Right lobe of liver (tissue), 6 donors: Measurements from ENCODE around the gene PTPN1. TPM values are rescaled to one million over a fixed set of nuclear protein-coding genes. Genes with fewer than 3 reads are reported as not detected.
"Not testable (repeated sequence)": the region's sequence is repeated elsewhere in the genome, so short reads cannot be mapped to it uniquely, and the experiment has no call there.

Experiments
- ATAC-seq, 4 donors: fragments of 200-7000 bp; cut with Tn5 transposase; one replicate each; pipeline ENCODE4 v1.9.1; 2020; ENCODE audit warnings: mild to moderate bottlenecking in 4 of 4, moderate library complexity in 4 of 4
- DNase-seq, 3 donors: peaks; one replicate each; pipeline ENCODE4 v3.0.0-alpha.2; 2020
- H3K27ac ChIP-seq, 3 donors: fragments of 200-600 bp; one replicate each; pipeline ENCODE4 v1.8.0; 2022
- H3K27me3 ChIP-seq, 2 donors: fragments of 200-600 bp; one replicate each; pipeline ENCODE4 v1.8.0; 2022
- H3K36me3 ChIP-seq, 4 donors: fragments of 200-600 bp; sonication (generic) in 1 of 4; one replicate each; pipeline versions ENCODE4 v1.5.1 to v1.8.0; 2017 to 2022; ENCODE audit warnings: control low read depth in 1 of 4
- H3K4me1 ChIP-seq, 4 donors: fragments of 200-600 bp; sonication (generic) in 1 of 4; one replicate each; pipeline versions ENCODE4 v1.5.1 to v1.8.0; 2017 to 2022; ENCODE audit warnings: control low read depth in 1 of 4
- H3K4me3 ChIP-seq, 3 donors: fragments of 200-600 bp; one replicate each; pipeline ENCODE4 v1.8.0; 2022
- H3K9me3 ChIP-seq, 4 donors: fragments of 200-600 bp; sonication (generic) in 1 of 4; one replicate each; pipeline versions ENCODE4 v1.5.1 to v1.8.0; 2017 to 2022; ENCODE audit warnings: control low read depth in 1 of 4
- POLR2A ChIP-seq: fragments of 450-650 bp; IDR thresholded peaks from one replicate; pipeline ENCODE4 v1.6.1; 2017; ENCODE audit warnings: antibody characterized with exemption, mild to moderate bottlenecking
- WGBS: methylation state at CpG from one replicate; pipeline ENCODE4 v1.1.6; 2018; ENCODE audit warnings: low coverage, low lambda C conversion rate; ENCODE audit not compliant: insufficient coverage; ENCODE audit errors: missing lambda C conversion rate; 5-methylcytosine and 5-hydroxymethylcytosine counted together
- intact Hi-C, 2 donors: fragments of 100-400 bp; cut with DNase I; formaldehyde crosslinking; loops; one replicate each; pipeline versions ENCODE4 v1.11.2 to v1.14.1; 2022
- total RNA-seq, 6 experiments: library from RNA; depleted of rRNA in 2 of 6; stranded (reverse); fragments of >200 nt in 2 of 6; fragmentation: NEBNext Ultra II Directional in 3 of 6; extraction: Animal tissue kit (Norgen Biotek cat#: 25700) in 3 of 6; gene quantifications; one replicate each; pipeline versions ENCODE4 v1.1.0 to v1.2.4, GENCODE V29; 2016 to 2023
- TF ChIP-seq, protein P1 (sequence below), 4 donors: fragments of 200-600 bp in 3 of 4; fragments of 450-650 bp in 1 of 4; IDR thresholded peaks; one replicate each; pipeline versions ENCODE4 v1.5.1 to v1.8.0; 2016 to 2022; ENCODE audit warnings: antibody characterized with exemption in 4 of 4, mild to moderate bottlenecking in 2 of 4
- donor health status: DM: no; HTN: yes; CAD: no.
- donor health status: DM: no; HTN: no; CAD: no.
- donor health status: DM: no; HTN: no; CAD: no.
- donor health status: DM: no; HTN: yes; CAD: no.
- donor health status: DM: no; HTN: yes; CAD: no.

Gene PTPN1
- total RNA-seq, 6 experiments from 2014 or later = 9.5 to 14.9 (median 12.6) TPM

DNA sequence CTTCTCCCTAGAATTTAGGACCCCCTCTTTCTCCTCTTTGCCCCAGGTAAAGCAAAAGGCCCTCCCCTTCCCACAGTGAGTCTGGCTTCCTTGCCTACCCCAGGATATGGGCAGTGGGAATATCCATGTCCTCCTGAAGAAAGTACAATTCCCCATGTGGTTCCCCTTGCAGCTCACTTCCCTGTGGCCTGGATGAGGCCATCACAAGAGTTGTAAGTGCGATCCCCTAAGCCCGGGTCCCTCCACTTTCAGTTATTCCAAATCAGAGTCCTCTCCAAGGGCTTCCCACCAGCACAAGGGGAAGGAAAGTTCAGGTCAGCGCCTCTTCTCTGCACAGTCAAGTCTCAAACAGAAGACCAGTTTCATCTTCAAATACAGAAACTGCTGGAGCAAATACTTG, 10.2 kb upstream of the PTPN1 start:
- intact Hi-C loops = loop anchor here in 1 of 2 donors (10.0 kb wide), 1 partner anchor 55 kb away; no protein-coding TSS in a partner anchor
- 88% methylated on average over 3 of the region's 3 CpGs for WGBS

DNA sequence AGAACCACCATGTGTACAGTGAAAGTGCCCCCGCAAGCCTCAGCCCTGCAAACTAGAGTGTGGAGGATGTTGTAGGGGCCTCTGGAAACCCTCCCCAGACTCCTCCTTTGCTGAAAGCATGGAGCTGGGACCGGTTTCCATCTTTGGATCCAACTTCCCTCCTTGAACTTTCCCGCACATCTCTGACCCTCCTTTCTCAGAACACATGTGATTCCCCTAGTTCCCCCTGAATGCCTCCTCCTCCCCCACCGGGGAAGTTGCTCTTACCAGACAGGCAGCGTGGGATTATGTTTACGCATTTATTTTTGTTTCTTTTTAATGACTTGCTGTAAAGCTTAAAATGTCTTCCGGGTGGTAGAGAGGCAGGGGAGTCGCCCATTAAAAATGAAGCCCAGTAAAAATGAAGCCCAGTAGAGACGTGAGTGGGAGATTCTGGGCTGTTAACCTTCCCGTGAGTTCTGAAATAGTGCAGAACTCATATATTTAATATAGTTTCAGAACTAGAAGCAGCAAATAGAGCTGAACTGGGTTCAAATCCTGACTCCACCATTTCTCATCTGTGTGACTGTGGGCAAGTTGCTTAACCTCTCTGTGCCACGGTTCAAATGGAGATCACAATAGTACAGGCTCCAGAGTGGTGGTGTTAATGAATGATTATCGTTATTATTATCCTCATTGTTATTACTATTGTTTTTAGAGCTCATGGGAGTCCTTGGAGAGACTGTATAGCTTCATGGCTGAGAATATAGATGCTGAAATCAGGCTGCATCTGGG, 8.0 kb upstream of the PTPN1 start:
- Histone ChIP-seq H3K4me1 (peaks cover 0 to 3% (median 0%) of the 10 kb centered on the region in 4 donors), H3K4me3 (no peak overlapping the region), H3K9me3 (no peaks in the 10 kb centered on the region), H3K27ac (peak overlapping the region in 2 of 3 donors; percentile 54 to 59), H3K27me3 (no peaks in the 10 kb centered on the region), H3K36me3 (no peaks in the 10 kb centered on the region)
- 66% methylated on average over 11 of the region's 12 CpGs for WGBS
- DNase-seq (peak in 1 of 3 donors; percentile 28), ATAC-seq (peak in 3 of 4 donors; percentile 9 to 22 (median 17))
- intact Hi-C loops = no loop called here
- TF ChIP-seq, protein P1, sequence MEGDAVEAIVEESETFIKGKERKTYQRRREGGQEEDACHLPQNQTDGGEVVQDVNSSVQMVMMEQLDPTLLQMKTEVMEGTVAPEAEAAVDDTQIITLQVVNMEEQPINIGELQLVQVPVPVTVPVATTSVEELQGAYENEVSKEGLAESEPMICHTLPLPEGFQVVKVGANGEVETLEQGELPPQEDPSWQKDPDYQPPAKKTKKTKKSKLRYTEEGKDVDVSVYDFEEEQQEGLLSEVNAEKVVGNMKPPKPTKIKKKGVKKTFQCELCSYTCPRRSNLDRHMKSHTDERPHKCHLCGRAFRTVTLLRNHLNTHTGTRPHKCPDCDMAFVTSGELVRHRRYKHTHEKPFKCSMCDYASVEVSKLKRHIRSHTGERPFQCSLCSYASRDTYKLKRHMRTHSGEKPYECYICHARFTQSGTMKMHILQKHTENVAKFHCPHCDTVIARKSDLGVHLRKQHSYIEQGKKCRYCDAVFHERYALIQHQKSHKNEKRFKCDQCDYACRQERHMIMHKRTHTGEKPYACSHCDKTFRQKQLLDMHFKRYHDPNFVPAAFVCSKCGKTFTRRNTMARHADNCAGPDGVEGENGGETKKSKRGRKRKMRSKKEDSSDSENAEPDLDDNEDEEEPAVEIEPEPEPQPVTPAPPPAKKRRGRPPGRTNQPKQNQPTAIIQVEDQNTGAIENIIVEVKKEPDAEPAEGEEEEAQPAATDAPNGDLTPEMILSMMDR (IDR thresholded peaks at IDR 0.05) = no peak
- TF ChIP-seq POLR2A = no peak

More for the DNA sequence above, 10.2 kb upstream of the PTPN1 start:
- H3K9me3 ChIP-seq = no peaks in the 10 kb centered on the region
- no peak for TF ChIP-seq POLR2A
- TF ChIP-seq, protein P1 (IDR thresholded peaks at IDR 0.05) = no peak
- H3K27ac ChIP-seq = no peak overlapping the region
- H3K4me3 ChIP-seq = no peak overlapping the region
- H3K36me3 ChIP-seq = no peaks in the 10 kb centered on the region
- H3K4me1 ChIP-seq = peaks cover 0 to 3% (median 0%) of the 10 kb centered on the region in 4 donors
- H3K27me3 ChIP-seq = no peaks in the 10 kb centered on the region
- ATAC-seq = no peak
- DNase-seq = no peak

DNA sequence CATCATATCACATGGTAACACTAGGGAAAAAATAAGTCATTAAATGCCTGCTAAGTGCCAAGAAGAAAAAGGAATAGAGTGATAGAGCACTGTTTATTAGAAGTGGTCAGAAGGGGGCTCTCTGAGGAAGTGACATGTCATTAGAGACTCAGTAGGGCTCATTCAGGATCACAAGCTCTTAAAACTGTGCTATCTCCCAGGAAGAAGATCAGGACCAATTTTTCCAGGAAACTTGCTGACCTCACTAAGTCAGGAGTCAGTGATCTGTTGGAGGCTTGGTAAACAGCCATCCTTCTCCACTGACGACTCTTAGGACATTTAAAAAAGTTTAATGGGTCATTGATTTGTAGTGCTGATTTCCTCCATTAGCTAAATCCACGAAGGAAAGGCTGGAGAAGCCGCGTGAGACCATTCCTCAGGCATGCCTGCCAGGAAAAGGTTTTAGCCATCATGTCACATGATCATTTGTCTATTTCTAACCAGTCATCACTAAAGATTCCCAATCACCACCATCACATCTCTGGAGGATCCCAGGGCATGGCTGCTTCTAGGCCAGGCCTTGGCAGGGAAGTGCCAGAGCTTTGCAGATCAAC, 5.9 kb upstream of the PTPN1 start:
- Histone ChIP-seq H3K4me3 (no peak overlapping the region), H3K27me3 (no peaks in the 10 kb centered on the region), H3K4me1 (peaks cover 0 to 5% (median 0%) of the 10 kb centered on the region in 4 donors), H3K27ac (peak overlapping the region; percentile 18 to 54 (median 26)), H3K36me3 (no peaks in the 10 kb centered on the region), H3K9me3 (no peaks in the 10 kb centered on the region)
- 63% methylated on average over 3 of the region's 4 CpGs for WGBS
- DNase-seq = no peak
- intact Hi-C loops = no loop called here
- ATAC-seq = peak; percentile 38 to 48 (median 41)
- TF ChIP-seq POLR2A = no peak
- TF ChIP-seq, protein P1 (IDR thresholded peaks at IDR 0.05) = peak in 3 of 4 donors; percentile 11 to 21 (median 15)

DNA sequence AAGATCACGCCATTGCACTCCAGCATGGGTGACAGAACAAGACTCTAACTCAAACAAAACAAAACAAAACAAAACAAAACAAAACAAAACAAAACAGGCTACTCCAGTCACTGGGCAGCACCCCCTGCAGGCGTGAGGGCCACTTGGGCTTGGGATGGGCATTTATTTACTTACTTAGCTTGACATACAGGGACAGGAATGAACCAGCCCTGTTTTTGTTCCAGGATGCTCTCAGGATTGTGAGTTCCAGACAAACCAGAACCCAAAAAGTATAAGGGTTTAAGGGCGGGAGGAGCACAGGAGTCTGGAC, 4.0 kb upstream of the PTPN1 start:
- intact Hi-C loops = no loop called here
- Histone ChIP-seq H3K27me3 (no peaks in the 10 kb centered on the region), H3K27ac (no peak overlapping the region), H3K9me3 (no peaks in the 10 kb centered on the region), H3K4me1 (peaks cover 0 to 12% (median 1%) of the 10 kb centered on the region in 4 donors), H3K4me3 (no peak overlapping the region), H3K36me3 (no peaks in the 10 kb centered on the region)
- TF ChIP-seq, protein P1 (IDR thresholded peaks at IDR 0.05) = no peak
- no peak for TF ChIP-seq POLR2A
- 86% methylated on average over 3 of the region's 3 CpGs for WGBS
- no peak for DNase-seq
- ATAC-seq = no peak

DNA sequence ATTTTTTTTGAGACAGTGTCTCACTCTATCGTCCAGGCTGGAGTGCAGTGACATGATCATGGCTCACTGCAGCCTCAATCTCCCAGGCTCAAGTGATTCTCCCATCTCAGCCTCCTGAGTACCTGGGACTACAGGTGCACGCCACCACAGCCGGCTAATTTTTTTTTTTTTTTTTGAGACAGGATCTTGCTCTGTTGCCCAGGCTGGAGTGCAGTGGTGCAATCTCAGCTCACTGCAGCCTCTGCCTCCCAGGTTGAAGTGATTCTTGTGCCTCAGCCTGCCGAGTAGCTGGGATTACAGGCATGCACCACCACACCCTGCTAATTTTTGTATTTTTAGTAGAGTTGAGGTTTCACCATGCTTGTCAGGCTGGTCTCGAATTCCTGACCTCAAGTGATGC, 2.4 kb upstream of the PTPN1 start:
- H3K4me3 ChIP-seq, ATAC-seq, H3K9me3 ChIP-seq, H3K36me3 ChIP-seq, intact Hi-C loops, H3K27ac ChIP-seq, DNase-seq, H3K27me3 ChIP-seq: not testable (repeated sequence)
- H3K4me1 ChIP-seq = peaks cover 0 to 21% (median 8%) of the 10 kb centered on the region in 4 donors
- 86% methylated on average over 3 of the region's 5 CpGs for WGBS
